Fibroblast of skin of back (primary cell): ENCODE results near the gene RABL3.
"Not testable (repeated sequence)": the region's sequence is repeated elsewhere in the genome, so short reads cannot be mapped to it uniquely, and the experiment has no call there.

Source experiments
- DNase-seq: peaks from one replicate; pipeline ENCODE4 v3.0.0-alpha.2; 2013

Gene RABL3

DNA sequence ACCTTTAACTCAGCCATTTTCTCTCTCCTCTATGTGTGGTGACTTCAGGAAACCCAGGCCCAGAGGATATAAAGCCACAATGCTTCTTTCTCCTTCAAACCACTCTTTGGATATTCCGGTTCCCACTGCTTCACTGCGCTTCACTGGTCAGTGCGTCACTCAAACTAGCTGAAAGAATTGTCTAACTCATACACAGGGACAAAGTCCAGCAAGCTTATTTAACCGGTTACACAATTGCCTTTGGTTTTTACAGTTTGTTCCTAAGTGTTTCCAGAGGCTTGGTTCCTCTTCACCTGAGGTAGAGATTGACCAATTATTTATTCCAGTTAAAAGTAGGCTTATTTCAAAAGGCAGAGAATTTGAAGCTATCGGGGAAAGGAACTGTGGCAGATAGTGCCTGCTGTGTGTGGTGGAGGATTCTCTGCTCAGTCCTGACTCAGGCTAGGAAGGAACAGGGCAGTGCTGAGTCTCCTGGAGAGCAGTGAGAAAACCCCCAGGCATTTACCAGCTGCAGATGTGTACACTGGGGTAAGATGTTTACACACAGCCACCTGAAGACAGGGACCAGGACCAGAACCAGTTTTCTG lies 60.1 kb downstream of the RABL3 start, which contains the start of gene HGD:
HGD (minus strand) TSS at position 145 of the 587 bp plus-strand sequence; CDS start at position 17, 128 bp downstream.
- no peak for DNase-seq

DNA sequence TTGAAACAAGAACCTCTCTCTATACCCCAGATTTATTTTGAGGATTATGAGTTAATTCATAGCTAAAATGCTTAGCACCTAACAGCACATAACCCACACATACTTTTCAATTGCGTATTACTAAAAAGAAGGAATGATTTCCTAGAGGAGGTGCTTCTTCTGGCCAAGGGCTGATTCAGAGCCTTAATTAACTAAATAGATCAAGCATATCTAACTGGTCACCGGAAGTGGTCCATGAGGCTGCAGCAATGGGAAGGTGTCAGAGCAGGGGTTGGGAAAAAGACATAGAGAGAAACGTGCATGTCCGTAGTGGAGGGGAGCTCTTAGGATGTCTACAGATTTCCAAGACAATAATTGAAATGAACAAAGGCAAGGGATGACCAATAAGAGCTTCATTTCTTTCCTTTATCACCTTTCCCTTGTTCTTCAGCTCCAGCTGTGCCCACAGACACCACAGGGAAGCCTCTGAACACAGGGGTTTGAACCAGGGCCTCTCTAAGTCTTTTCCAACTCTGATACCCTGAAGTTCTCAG lies 60.7 kb downstream of the RABL3 start:
- DNase-seq = no peak

DNA sequence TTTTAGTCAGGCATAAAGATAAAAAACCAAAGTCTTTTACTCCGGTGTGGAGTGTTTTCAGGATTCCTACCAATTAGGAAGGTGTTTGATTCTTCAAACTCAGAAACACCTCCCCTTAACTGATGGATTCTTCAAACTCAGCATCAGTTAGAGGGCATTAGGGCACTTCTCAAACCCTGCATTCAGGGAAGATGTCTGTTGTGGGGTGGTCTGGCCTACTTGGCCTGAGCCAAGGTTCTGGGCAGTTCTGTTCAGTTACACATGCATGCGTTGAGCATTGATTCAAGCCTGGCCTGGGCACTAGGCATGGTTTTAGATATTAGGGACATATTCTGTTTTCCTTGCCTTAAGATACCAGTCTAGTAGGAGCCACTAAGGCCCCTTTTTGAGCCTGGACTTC lies 61.3 kb downstream of the RABL3 start:
- no peak for DNase-seq

DNA sequence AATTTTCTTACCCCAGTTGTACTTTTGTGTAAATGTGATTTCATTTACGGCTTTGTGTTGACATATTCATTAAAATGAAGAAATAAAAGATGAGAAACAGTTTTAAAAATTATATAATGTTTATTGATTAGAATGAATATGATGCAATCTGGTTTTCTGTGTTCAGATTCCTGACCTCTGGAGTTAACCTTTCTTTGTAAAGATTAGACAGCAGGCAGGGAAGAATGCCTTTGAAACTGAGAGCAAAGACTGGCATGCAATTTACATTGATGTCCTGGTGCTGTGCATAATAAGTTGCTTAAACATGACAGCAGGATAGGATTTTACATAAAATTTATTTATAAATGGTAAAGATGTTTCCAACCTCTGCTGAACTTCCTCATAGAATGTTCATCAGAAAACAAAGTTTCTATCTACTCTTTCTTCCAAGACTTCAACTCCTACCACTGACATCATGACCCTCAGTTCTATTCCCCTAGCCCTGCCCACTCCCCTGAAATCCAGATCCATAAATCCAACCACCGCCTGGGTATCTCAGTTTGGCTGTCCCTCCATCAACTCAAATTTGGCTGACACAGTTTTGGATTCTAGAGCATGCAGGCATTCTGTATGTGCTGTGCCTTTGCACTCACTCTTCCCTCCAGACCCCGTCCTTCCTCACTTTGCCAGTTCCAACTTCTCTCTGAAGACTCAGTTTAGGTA lies 62.0 kb downstream of the RABL3 start:
- DNase-seq = no peak

DNA sequence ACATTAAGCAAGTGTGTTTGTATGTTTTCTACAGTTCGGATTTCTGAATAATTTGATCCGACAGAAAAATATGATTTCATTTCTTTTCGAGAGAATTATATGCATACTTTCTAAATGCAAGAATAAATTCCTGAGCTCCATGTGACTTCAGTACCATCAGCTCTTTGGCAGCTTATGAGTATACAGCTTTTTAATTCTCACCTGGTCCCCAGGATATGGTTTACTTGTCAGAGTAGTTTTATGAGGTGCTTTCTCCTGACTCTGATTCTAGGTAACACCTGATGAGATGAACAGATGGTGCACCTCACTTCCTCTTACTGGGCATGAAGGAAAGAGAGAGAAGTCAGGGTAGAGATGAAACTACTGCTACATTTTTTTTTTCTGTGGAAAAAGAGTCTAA lies 63.3 kb downstream of the RABL3 start:
- peak; percentile 13 for DNase-seq

DNA sequence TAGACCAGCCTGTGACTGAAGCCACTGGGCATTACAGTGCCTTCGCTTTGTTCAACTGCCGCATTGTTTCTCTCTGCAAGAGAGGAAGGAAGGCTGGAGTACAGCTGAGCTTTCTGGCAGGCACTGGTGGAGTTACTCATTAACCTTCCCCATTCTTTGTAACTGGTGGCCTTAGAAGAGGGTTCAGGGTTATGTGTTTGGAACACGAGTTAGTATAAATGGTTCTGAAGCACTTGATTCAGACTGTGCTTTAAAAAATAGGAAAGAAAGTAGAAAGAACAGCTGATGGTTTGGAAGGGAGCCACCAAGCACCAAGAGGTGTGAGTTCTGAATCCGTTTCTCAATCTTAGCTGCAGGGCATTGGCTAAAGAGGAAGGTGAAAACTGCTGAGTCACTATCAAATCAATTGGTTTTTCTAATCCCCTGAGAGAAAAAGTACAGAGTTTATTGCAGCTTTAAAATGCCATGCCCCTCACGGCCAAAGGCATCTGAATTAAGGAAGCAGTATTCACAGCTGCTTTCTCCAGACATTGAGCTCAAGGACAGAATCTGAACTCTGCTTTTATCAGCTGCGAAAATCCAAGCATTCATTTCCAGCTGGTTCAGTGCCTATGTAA lies 63.9 kb downstream of the RABL3 start:
- DNase-seq = peak; percentile 59

DNA sequence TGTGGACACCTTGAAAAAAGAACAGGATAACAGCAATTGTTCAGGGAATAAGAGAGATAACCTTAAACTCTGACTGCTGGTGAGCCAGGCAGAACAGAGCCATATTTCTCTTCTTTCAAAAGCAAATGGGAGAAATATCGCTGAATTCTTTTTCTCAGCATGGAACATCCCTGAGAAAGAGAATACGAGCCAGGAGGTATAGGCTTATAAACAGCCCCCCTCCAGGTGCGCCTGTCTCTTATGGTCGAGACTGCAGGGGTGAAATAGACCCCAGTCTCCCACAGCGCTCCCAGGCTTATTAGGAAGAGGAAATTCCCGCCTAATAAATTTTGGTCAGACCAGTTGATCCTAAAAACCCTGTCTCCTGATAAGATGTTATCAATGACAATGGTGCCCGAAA lies 65.1 kb downstream of the RABL3 start:
- DNase-seq = not testable (repeated sequence)

DNA sequence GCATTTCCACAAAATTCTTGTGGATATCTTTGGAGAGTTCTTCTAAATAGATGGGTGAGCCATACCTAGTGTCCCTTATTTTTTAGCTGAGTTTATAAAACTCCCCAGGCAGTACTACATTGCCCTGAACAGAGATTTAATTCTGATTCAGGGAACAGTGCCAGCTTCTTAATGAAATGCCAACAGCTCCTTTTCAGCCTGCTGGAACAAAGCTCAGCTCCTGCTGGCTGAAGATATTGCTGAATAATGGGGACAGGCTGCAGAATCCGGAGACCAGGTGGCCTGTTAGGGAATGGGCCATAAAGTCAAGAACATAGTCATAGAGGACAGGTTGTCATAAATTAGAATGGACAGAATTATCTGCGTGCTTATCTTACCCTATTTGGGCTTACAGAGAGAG lies 69.2 kb downstream of the RABL3 start:
- DNase-seq = no peak

DNA sequence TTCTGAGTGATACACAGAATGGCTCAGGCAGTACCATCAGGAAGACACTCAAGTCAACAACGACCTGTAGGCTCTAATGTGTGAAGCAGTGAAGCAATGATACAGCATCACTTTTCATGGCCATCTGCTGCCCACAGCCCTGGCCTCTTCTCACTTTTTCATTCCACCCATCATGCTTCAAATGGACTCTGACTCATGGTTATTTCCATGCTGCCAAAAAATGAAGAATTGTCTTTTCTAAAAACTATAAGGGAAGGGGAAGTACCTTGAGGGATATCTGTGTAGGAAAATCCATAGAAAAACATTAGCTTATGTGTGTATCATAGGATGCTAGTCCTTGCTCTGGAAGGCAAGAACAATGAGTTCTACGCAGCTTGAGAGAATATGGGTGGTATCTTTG lies 71.7 kb downstream of the RABL3 start:
- DNase-seq = no peak

DNA sequence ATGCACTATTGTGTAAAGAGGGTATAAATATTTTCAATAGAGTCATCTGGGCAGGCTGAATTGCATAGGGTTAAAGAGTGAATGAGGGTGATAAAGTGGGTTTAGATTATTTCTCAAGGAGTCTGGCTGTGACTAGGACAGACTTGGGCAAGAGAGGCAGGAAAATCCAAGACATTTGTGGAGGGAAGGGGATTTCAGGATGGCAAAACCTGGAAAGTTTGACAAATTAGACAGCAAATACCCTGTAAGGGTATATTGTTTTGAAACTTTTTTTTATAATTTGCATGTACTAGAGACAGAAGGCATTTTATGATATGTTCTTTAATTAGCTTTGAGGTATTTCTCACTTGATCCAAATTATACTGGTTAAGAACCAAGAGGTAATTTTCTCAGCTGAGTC lies 77.4 kb downstream of the RABL3 start:
- DNase-seq = no peak

DNA sequence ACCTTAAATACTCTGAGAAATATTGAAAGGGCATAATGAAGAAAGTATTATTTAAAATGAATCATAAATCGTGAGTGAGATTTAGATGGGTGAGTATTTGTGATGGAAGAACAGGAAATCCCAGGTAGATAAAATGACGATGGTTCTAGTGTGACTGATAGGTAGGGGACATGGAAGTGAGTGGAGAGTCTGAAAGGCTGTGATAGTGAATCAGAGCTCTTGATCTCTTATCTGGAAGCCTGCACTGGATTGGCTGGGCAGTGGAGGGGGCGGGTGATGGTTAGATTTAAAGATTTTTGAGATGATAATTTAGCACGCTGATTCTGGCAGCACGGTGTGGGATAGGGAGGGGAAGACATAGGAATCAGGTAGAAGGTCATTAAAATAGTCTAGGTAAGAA lies 80.4 kb downstream of the RABL3 start:
- no peak for DNase-seq

DNA sequence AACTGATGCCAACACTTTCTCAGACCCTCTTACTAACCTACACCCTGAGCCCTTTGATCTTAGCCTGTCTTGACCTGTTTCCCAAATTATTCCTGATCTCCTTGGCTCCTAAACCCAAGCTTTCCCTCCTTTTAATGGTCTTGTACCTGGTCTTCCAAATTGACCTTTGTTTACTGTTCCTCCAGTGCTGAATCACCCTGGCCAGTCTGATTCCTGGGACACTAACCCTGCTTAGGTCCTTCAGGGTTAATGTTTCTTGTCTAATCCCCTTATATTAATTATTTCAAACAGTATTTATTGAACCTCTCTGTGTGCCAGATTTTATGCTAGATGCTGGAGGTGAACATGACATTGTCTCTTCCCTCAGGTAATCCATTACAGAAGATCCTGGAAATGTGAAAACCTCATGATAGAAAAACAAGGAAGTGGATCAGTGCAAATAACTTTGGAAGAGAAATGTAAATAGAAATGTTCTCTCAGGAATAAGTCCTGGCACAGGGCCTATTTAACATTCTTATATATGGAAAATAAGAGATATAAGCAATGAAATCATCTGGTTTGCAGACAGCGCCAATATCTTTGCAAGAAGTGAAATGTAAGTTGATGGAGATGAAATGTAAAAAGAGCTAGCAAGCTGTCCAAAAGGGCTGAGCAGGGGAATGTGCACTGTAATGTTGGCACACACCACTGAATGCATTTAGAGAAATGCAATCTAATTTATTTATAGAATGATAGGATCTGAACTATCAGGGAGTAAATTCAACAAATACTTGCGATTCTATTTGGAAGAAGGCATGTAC lies 81.0 kb downstream of the RABL3 start:
- DNase-seq = peak; percentile 43

DNA sequence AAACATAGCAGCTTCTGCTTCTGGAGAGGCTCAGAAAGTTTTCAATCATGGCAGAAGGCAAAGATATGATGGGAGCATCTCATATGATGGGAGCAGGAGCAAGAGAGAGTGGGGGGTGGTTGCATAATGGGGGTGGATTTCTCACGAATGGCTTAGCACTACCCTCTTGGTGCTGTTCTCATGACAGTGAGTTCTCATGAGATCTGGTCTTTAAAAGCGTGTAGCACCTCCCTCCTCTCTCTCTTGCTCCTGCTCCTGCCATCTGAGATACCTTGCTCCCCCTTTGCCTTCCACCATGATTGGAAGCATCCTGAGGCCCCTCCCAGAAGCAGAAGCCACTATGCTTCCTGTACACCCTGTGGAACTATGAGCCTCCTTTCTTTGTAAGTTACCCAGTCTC lies 82.5 kb downstream of the RABL3 start:
- no peak for DNase-seq

DNA sequence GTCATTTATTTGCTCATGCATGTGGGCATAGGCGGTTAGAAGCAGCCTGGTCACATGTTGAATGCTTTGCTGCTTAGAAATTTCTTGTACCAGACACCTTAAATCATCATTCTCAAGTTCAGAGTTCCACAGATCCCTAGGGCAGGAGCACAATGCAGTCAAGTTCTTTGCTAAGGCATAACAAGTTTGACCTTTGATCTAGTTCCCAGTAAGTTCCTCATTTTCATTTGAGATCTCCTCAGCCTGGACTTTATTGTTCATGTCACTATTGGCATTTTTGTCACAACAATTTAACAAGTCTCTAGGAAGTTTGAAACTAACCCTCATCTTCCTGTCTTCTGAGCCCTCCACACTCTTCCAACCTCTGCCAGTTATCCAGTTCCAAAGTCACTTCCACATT lies 83.0 kb downstream of the RABL3 start:
- DNase-seq = no peak

DNA sequence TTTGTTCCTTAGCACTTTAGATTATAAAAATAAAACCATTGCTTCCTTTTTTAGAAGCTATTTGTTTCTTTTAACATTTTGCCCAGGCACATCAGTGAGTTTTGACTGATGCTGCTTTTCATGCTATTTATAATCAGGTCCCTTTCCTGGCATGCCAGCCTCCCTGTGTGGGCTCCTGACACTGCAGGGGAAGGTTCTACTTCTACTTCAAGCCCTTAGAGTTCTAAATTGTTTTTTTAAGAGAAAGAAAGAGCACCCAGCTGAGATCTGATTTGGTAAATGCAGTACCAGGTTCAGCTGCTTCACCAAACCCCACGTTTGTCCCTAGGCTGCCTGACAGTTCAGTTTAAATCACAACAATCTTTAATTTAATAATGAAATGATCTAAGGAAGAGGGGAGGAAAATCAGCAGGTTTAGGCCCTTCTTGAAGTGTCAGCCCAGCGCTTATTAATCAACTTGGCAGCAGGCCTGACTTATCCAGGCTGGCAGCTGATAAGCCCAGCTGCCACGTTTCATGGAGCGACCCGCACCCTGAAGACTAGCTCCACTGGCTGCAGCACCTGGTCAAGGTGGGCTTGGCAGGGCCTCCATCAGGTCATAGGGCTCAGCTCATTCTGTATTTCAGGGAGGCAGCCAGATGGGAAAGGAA lies 89.3 kb downstream of the RABL3 start:
- no peak for DNase-seq

DNA sequence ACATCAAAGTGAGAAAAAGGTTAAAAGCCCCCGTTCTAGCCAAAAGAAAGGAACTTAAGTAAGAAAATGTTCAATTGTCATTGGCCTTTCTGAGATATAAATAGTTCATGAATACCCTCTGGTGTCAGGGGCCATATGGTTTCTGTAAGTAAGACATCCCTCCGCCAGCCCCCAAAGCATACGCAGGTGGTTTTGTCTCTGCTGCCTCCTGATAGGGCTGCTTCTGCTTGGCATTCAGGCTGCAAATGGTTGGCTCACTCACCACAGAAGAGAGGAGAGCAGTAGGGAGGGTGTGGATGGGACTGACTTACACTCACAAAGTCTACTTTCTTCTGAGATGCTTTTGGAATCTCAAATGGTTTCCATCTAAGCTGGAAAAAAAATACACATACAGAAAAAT lies 90.0 kb downstream of the RABL3 start:
- no peak for DNase-seq

DNA sequence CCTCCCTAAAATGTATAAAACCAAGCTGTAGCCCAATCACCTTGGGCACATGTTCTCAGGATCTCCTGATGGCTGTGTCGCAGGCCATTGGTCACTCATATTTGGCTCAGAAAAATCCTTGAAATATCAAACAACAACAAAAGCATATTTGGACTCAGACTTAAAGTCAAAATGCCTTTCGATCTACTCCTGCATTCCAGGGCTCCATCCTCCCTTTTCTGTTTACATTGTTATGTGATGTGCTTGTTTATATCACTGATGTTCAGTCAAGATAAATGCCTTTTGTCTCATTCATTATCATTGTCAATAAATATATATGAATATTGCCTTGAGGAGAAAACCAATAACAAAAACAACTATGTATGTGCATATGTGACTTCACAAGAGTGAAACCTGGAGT lies 92.0 kb downstream of the RABL3 start:
- DNase-seq = no peak

DNA sequence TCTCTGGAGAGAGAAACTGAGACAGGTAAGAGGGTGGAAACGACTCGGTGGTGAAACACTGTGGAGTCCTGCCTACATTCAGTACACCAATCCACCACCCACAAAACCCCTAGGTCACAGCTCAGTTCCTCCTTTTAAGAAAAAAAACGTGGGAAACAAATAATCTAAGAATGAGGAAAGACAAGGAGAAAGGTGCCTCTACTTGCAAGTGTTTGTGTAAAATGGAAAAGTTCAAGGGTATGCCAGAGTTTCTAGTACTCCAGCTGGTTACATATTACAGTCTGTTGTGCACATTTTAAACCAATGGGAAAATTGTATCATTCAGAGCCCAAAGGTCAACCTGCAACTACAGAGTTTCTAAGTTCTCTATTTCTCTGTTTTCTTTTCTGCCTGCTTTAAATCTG lies 92.5 kb downstream of the RABL3 start:
- DNase-seq = no peak

DNA sequence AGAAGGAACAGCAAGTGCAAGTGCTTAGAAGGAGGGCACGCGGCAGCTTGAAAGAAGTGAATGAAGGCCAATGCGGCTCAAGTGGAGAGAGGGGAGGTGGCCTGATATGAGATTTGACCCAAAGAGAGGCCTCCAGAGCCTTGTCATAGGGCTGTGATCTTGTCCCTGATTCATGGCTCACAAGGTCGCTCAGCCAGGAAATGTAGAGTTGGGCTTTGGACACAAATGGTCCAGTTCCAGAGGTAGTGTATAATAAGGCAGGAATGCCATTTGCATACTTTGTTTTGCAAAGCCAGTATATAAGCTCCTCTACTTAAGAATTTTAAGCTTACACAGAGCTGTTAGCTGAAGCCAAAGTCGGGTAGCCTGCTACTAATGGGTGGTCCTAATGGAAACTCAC lies 94.0 kb downstream of the RABL3 start:
- no peak for DNase-seq

DNA sequence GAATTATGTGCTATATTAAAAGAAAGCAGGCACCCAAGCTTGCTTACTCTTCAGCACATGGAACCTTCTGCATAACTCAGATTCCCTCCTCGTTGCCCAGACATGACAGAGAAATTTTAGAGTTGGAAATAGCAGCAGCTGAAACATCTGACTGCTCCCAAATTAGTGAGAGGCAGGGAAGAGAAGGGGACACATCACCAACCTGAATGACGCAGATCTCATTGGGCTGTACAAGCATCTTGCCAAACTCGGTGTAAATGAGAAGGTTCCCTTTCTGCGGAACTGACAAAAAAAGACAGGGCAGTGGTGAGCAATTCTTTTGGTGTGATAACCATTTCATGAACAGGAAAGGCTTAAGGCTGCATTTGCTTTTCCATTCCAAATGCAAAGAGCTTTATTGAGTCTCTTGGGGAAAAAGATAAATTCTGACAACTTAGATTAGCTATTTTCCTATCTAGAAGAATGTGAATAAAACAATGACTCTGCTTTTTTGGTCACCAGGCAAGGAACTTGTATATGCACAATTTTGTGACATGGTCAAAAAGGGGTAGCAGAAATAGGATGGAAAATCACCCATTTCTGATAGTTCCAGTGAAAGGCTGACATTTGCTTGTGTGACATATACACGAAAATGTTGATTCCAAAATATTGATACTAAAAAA lies 95.4 kb downstream of the RABL3 start:
- peak; percentile 17 for DNase-seq

DNA sequence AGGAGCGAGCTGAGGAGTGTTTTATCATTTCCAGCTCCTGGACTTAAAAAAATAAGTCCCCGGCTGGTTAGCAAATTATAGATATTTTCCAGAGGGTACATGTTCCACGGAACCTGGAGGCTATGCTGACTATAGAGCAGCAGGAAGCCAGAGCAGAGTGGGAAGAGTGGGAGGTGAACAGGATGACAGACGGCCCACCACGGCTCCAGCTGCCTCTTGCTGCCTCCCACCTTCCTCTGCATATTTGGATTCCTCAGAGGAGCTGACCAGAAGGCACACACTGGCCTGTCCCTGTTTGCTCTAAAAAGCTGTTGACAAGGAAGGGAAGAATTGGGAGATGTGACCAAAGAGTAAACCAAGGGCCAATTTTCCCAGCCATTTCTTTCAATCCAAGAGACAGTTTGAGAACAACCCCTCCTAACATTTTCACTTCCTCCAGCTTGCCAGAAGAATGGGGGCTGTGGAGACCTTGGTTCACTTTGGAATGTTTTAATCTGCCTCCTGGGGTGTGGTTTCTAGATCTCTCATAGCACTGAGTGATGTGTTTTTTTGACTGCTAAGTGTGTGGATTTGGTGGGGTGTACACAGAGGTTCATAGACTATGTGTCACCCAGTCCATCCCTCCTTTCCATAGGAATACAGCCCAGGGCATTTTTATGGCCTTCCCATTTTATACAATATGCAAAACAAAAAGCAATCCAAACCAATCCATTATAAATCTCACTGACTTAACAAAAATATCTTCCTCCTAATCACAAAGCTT lies 97.1 kb downstream of the RABL3 start:
- DNase-seq = peak; percentile 41
